NT2/D1 (cell line): ENCODE data around the gene CRISPLD2.

Experiments
- DNase-seq: peaks from one replicate; pipeline ENCODE4 v3.0.0-alpha.2; 2011; ENCODE audit warnings: low read depth, low spot score
- H3K27me3 ChIP-seq: 2 replicates; pipeline ENCODE4 v1.6.0; 2011; ENCODE audit warnings: mild to moderate bottlenecking; ENCODE audit not compliant: insufficient read length, insufficient read depth
- H3K36me3 ChIP-seq: 2 replicates; pipeline ENCODE4 v1.6.1; 2011; ENCODE audit warnings: mild to moderate bottlenecking, low read length, mixed read lengths; ENCODE audit not compliant: insufficient read depth, insufficient read length
- H3K4me1 ChIP-seq: 2 replicates; pipeline ENCODE4 v1.5.1; 2011; ENCODE audit not compliant: insufficient read depth, insufficient read length
- H3K4me3 ChIP-seq: 2 replicates; pipeline ENCODE4 v1.5.1; 2011; ENCODE audit warnings: low read depth; ENCODE audit not compliant: insufficient read length
- H3K9ac ChIP-seq: 2 replicates; pipeline ENCODE4 v1.6.0; 2011; ENCODE audit warnings: low read depth; ENCODE audit not compliant: insufficient read length
- H3K9me3 ChIP-seq: 2 replicates; pipeline ENCODE4 v1.5.1; 2011; ENCODE audit warnings: mild to moderate bottlenecking, low read length; ENCODE audit not compliant: insufficient read depth
- SUZ12 ChIP-seq: IDR thresholded peaks from 2 replicates; pipeline ENCODE4 v1.6.1; 2011; ENCODE audit not compliant: insufficient read length, insufficient read depth; ENCODE audit errors: extremely low read depth
- YY1 ChIP-seq: IDR thresholded peaks from 2 replicates; pipeline ENCODE4 v1.6.1; 2011; ENCODE audit not compliant: insufficient read length, insufficient read depth
- ZNF274 ChIP-seq: IDR thresholded peaks from 2 replicates; pipeline ENCODE4 v1.6.1; 2011; ENCODE audit warnings: mild to moderate bottlenecking, low read depth, low read length

Gene CRISPLD2

DNA sequence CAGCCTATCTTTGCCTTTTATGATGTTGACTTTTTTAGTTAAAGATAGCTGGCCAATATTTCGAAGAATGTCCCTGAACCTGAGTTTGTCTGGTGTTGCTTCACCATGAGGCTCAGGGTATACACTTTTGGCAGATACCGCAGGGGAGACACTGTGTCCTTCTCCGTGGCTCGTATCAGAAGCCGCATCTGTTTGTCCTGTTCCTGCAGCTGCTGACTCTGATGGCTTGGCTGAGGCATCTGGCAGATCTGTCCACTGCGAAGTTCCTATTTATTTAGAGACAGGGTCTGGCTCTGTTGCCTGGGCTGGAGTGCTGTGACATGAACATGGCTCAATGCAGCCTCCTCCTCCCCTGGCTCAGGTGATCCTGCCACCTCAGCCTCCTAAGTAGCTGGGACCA is 93.5 kb downstream of the CRISPLD2 start:
- no peak for TF ChIP-seq YY1
- no peak for TF ChIP-seq ZNF274
- H3K36me3 ChIP-seq: no peaks in the 10 kb centered on the region
- no peak for DNase-seq
- no peak overlapping the region for H3K9ac ChIP-seq
- H3K9me3 ChIP-seq: no peaks in the 10 kb centered on the region
- peaks cover 4% of the 10 kb centered on the region for H3K4me1 ChIP-seq
- no peaks in the 10 kb centered on the region for H3K27me3 ChIP-seq
- H3K4me3 ChIP-seq: no peak overlapping the region

DNA sequence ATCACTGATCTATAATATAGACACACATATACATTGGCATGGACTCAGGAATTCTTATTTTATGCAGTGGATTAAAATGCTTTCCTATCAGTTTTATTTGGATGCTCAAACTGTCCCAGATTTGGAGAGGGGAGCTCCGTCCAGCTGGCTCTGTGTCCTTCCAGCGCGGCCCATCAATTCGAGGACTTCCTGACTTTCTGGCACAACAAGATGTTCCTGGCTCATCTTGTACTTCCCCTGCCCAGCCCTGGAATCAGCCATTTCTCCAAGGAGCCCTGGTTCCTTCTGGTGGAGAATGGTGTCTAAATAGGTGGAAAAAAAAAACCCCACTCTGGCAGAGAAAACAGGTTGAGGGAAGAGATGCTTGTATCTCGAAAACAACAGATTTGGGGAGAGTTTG is 94.5 kb downstream of the CRISPLD2 start:
- no peaks in the 10 kb centered on the region for H3K27me3 ChIP-seq
- no peak for DNase-seq
- H3K9me3 ChIP-seq: no peaks in the 10 kb centered on the region

DNA sequence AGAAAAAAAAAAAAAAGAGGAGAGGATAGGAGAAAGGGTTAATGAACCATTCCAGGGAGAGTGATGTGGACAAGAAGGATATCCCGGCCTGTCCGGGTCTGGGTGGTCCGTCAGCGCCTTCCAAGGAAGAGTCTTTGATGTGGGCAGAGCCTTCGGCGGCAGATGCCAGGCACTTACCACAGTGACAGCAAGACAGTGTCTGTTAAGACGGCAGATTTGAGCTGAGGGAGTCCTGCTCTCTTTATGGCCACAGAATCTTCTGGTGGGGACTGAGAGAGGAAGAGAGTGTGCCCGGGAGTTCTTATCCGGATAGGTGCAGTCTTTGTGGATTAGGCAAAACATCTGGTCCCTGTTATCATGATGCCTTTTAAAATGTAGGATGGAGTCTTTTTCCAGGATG is 96.4 kb downstream of the CRISPLD2 start:
- peaks cover 6% of the 10 kb centered on the region for H3K4me1 ChIP-seq
- no peaks in the 10 kb centered on the region for H3K36me3 ChIP-seq
- no peak for TF ChIP-seq YY1
- TF ChIP-seq ZNF274: no peak
- TF ChIP-seq SUZ12: no peak
- H3K4me3 ChIP-seq: no peak overlapping the region
- DNase-seq: no peak
- H3K9me3 ChIP-seq: no peaks in the 10 kb centered on the region
- no peak overlapping the region for H3K9ac ChIP-seq
- H3K27me3 ChIP-seq: no peaks in the 10 kb centered on the region

More for the DNA sequence above, 94.5 kb downstream of the CRISPLD2 start:
- Histone ChIP-seq H3K36me3 (no peaks in the 10 kb centered on the region), H3K9ac (no peak overlapping the region), H3K4me3 (no peak overlapping the region), H3K4me1 (peaks cover 6% of the 10 kb centered on the region)
- no peak for TF ChIP-seq SUZ12
- TF ChIP-seq ZNF274: no peak
- TF ChIP-seq YY1: no peak

DNA sequence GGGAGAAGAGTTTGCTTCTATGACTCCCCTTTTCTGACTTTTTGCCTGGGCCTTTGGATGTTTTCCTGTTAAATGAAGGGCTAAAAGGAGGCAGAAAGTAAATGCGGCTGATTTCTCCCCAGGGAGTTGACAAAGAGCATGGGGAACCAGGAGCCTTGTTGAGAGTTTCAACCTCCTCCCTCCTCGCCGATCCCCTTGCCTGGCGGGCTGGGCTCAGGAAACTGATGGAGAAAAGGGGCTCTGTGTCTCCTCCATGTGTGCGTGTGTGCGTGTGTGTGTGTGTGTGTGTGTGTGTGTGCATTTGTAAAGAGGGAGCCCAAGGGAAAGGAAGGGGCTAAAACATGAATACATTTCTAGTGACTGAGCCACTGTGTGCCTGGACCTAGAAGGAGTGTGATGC is 97.1 kb downstream of the CRISPLD2 start:
- Histone ChIP-seq H3K9ac (no peak overlapping the region), H3K4me1 (peaks cover 6% of the 10 kb centered on the region), H3K36me3 (no peaks in the 10 kb centered on the region), H3K4me3 (no peak overlapping the region), H3K27me3 (no peaks in the 10 kb centered on the region), H3K9me3 (no peaks in the 10 kb centered on the region)
- DNase-seq: no peak
- TF ChIP-seq SUZ12 (no peak), YY1 (no peak), ZNF274 (no peak)

DNA sequence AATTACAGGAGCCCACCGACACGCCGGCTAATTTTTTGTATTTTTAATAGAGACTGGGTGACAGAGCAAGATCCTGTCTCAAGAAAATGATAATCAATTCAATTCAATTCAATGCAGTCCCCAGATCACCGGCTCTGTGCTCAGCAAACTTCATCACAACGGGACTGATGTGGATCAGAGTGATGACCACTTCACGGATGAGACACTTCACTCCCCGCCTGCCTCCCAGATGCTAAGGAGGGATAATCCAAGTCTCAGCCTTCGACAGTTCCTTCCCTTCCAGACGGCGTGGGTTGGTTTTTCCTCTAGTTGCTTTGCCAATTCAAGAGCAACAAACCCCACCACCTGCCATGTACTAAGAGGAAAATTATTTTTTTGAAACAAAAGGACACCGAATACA is 97.7 kb downstream of the CRISPLD2 start:
- Histone ChIP-seq H3K4me1 (peaks cover 6% of the 10 kb centered on the region), H3K36me3 (no peaks in the 10 kb centered on the region), H3K27me3 (no peaks in the 10 kb centered on the region), H3K9ac (no peak overlapping the region), H3K9me3 (no peaks in the 10 kb centered on the region), H3K4me3 (no peak overlapping the region)
- DNase-seq: no peak
- no peak for TF ChIP-seq YY1
- TF ChIP-seq ZNF274: no peak
- no peak for TF ChIP-seq SUZ12

DNA sequence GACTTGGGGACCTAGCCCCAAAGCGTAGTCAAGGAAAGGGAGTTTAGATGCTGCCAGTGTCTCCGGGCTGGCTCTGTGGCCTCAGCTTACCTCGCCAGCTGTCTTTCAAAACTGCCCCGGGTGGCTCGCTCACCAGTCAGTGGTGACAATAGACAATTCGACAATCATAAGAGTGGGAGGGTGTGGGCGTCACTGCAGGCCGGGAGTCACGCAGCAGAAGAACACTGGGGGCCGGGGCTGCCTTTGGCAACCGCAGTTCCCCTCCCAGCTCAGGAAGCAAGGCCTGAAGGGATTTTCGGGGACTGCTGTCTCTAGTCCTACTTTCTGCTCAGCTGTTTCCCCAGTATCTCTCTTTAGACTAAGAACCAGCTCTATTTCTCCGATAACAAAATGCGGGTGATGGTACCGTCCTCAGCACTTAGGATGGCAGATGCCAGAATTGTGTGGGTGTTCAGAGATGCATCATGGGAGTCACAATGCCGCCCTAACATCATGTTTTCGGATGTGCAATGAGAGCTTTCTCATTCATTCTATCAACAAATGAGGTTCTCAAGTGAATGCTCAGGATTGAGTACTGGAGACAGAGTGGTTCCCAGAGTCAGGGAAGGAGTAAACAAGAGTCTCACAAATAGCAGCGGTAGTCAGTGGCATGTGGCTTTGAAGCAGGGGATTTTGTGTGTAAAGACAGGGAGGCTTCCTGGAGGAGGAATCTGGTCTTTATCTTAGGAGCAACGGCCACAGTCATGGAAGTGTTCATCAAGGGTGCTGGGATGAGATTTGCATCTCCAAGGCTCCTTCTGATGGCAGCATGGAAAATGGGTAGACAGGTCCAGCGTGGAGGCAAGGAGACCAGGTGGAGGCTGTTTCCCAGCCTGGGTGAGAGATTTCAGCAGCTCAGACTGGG is 98.5 kb downstream of the CRISPLD2 start:
- no peak overlapping the region for H3K9ac ChIP-seq
- peaks cover 9% of the 10 kb centered on the region for H3K4me1 ChIP-seq
- DNase-seq: no peak
- H3K36me3 ChIP-seq: no peaks in the 10 kb centered on the region
- no peak for TF ChIP-seq SUZ12
- H3K4me3 ChIP-seq: no peak overlapping the region
- no peaks in the 10 kb centered on the region for H3K9me3 ChIP-seq
- no peaks in the 10 kb centered on the region for H3K27me3 ChIP-seq

DNA sequence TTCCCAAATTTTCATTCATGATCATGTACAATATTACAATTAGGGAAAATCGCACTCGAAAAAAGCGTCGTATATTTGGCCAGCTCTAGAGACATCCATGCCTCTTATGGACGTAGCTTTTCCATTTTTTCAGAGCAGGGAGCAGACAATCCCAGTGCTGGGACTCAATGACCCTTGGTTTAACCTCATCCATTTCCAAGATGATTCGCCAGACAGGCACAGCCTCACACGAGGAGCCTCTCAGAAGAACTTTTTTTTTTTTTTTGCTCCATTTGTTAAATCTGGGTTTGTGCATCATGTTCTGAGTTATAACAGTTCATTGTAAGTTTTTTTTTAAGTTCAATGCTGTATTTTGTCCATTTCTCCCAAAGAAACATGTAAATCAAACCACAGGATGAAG is 99.5 kb downstream of the CRISPLD2 start:
- DNase-seq: no peak
- Histone ChIP-seq H3K4me3 (no peak overlapping the region), H3K27me3 (no peaks in the 10 kb centered on the region), H3K36me3 (no peaks in the 10 kb centered on the region), H3K9me3 (no peaks in the 10 kb centered on the region), H3K4me1 (peaks cover 9% of the 10 kb centered on the region), H3K9ac (no peak overlapping the region)
- TF ChIP-seq YY1 (no peak), ZNF274 (no peak), SUZ12 (no peak)

DNA sequence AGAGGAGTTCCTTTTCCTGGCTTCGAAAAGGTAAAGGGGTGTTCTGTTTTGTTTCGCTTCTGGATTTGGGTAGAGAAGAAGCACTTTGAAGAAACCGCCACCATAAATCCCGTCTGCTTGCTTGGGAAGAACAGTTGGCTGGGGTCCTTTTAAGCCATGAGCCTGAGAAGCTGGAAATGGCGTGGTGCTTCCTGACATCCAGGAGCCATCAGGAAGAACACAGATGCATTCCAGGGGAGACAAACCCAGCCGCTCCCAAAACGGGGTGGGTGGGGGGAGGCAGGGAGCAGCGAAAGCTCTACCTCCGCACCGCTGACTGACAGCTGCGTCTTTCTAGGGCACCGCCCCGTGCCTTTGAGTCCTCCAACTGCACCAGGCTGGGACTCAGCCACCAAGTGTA is 99.9 kb downstream of the CRISPLD2 start:
- H3K27me3 ChIP-seq: no peaks in the 10 kb centered on the region
- no peak overlapping the region for H3K9ac ChIP-seq
- TF ChIP-seq ZNF274 (no peak), SUZ12 (no peak), YY1 (no peak)
- DNase-seq: no peak
- no peaks in the 10 kb centered on the region for H3K36me3 ChIP-seq
- H3K4me1 ChIP-seq: peaks cover 9% of the 10 kb centered on the region
- no peaks in the 10 kb centered on the region for H3K9me3 ChIP-seq
- H3K4me3 ChIP-seq: no peak overlapping the region
